ENCODE data around the gene PRKCA.

PRKCA gene

GRCh38 chr17:66367107-66367506 is 64.7 kb downstream of the PRKCA start:
- TF ChIP-seq, protein P1, sequence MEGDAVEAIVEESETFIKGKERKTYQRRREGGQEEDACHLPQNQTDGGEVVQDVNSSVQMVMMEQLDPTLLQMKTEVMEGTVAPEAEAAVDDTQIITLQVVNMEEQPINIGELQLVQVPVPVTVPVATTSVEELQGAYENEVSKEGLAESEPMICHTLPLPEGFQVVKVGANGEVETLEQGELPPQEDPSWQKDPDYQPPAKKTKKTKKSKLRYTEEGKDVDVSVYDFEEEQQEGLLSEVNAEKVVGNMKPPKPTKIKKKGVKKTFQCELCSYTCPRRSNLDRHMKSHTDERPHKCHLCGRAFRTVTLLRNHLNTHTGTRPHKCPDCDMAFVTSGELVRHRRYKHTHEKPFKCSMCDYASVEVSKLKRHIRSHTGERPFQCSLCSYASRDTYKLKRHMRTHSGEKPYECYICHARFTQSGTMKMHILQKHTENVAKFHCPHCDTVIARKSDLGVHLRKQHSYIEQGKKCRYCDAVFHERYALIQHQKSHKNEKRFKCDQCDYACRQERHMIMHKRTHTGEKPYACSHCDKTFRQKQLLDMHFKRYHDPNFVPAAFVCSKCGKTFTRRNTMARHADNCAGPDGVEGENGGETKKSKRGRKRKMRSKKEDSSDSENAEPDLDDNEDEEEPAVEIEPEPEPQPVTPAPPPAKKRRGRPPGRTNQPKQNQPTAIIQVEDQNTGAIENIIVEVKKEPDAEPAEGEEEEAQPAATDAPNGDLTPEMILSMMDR (IDR thresholded peaks at IDR 0.05; ENCODE audit: control insufficient read depth, extremely low read depth, insufficient read depth): no peak
- H3K4me3 ChIP-seq (ENCODE audit: low read depth, low read length): no peak overlapping the region
- DNase-seq (ENCODE audit: low read depth): no peak

DNA sequence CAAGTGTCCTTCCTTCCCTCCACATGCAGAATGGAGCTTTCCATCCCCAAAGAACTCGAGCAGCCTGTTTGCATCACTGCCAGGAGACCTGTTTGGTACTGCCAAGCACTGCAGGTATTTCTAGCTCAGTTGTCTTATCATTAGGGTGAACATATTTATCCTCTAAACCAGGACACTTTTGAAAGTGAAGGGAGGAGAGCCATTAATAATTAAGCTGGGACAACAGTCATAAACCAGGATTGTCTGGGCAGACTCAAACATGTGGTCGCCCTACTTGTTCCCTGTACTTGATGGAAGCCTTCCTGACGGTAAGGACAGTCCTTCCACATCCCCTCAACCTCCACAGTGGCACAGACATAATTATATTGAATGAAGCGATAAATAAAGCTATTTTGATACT is 67.4 kb downstream of the PRKCA start:
- no peak overlapping the region for H3K4me3 ChIP-seq (ENCODE audit: low read depth, low read length)
- DNase-seq (ENCODE audit: low read depth): no peak
- TF ChIP-seq, protein P1 (IDR thresholded peaks at IDR 0.05; ENCODE audit: control insufficient read depth, extremely low read depth, insufficient read depth): no peak

DNA sequence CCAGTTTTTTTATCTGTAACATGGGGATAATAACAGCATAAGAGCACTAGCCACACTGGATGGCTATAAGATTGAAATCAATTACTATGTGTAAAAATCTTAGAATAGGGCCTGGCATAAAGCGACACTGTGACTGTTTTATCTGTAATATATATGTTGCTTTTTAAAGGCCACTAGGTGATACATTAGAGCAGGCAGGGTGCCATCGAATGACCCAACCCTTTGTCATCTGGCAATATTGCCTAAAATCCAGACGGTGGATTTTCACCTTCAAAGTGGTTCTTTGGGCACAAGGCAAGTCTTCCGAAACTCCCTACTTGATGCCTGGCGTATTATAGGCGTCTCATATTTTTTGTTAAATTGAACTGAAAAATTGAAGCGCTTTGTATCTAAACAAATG is 69.1 kb downstream of the PRKCA start:
- no peak overlapping the region for H3K4me3 ChIP-seq (ENCODE audit: low read depth, low read length)
- TF ChIP-seq, protein P1 (IDR thresholded peaks at IDR 0.05; ENCODE audit: control insufficient read depth, extremely low read depth, insufficient read depth): no peak
- DNase-seq (ENCODE audit: low read depth): no peak

DNA sequence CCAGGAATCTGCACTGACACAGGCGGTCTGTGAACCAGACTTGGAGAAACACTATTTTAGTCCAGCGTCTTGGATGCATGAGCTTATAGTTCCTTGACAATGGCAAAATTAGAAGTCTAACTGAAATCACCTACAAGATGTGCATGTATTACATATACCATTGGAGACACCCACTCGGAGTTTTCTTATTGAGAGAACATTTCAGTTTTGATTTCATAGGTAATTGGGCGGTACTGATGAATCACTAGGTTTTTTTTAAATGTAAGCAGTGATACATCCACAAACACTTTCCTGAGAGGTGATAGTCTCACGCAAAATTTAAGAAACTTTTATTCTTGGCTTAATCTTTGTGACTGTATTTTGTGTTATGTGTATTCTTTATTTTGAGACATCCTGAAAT is 69.8 kb downstream of the PRKCA start:
- TF ChIP-seq, protein P1 (IDR thresholded peaks at IDR 0.05; ENCODE audit: control insufficient read depth, extremely low read depth, insufficient read depth): no peak
- no peak for DNase-seq (ENCODE audit: low read depth)
- H3K4me3 ChIP-seq (ENCODE audit: low read depth, low read length): no peak overlapping the region

GRCh38 chr17:66373079-66373478 is 70.7 kb downstream of the PRKCA start:
- no peak overlapping the region for H3K4me3 ChIP-seq (ENCODE audit: low read depth, low read length)
- TF ChIP-seq, protein P1 (IDR thresholded peaks at IDR 0.05; ENCODE audit: control insufficient read depth, extremely low read depth, insufficient read depth): no peak
- peak; percentile 61 for DNase-seq (ENCODE audit: low read depth)

- no peak for DNase-seq (ENCODE audit: low read depth)
- H3K4me3 ChIP-seq (ENCODE audit: low read depth, low read length): no peak overlapping the region
- TF ChIP-seq, protein P1 (IDR thresholded peaks at IDR 0.05; ENCODE audit: control insufficient read depth, extremely low read depth, insufficient read depth): no peak
Measured at GRCh38 chr17:66373944-66374817, 71.8 kb downstream of the PRKCA start.

- no peak overlapping the region for H3K4me3 ChIP-seq (ENCODE audit: low read depth, low read length)
- DNase-seq (ENCODE audit: low read depth): no peak
- TF ChIP-seq, protein P1 (IDR thresholded peaks at IDR 0.05; ENCODE audit: control insufficient read depth, extremely low read depth, insufficient read depth): no peak
Measured at GRCh38 chr17:66375121-66375520, 72.7 kb downstream of the PRKCA start.
